HFFc6 (cell line): Measurements from ENCODE around the gene CDKL1. TPM values are rescaled to one million over a fixed set of nuclear protein-coding genes. Genes with fewer than 3 reads are reported as not detected.
"Not testable (repeated sequence)": the region's sequence is repeated elsewhere in the genome, so short reads cannot be mapped to it uniquely, and the experiment has no call there.

Source experiments
- DNase-seq: peaks from one replicate; pipeline ENCODE4 v3.0.0-alpha.2; 2018
- H3K27ac Mint-ChIP-seq: 2 replicates; pipeline ENCODE4 v1.8.0; 2020; ENCODE audit warnings: mild to moderate bottlenecking, mixed read lengths
- H3K27me3 Mint-ChIP-seq: 2 replicates; pipeline ENCODE4 v1.8.0; 2021; ENCODE audit warnings: mild to moderate bottlenecking, moderate library complexity, mixed read lengths; ENCODE audit not compliant: insufficient read depth
- H3K36me3 Mint-ChIP-seq: 2 replicates; pipeline ENCODE4 v1.8.0; 2021; ENCODE audit warnings: low read depth, mixed read lengths
- H3K4me1 Mint-ChIP-seq: 2 replicates; pipeline ENCODE4 v1.8.0; 2020; ENCODE audit warnings: low read depth, mixed read lengths
- H3K4me3 Mint-ChIP-seq: 2 replicates; pipeline ENCODE4 v1.8.0; 2020; ENCODE audit warnings: mild to moderate bottlenecking, moderate library complexity, mixed read lengths
- H3K9me3 Mint-ChIP-seq: 2 replicates; pipeline ENCODE4 v1.8.0; 2020; ENCODE audit warnings: mild to moderate bottlenecking, mixed read lengths
- CTCF ChIP-seq: fragments of 200-600 bp; sonication (generic); IDR thresholded peaks from 2 replicates; pipeline ENCODE4 v1.5.0; 2021; ENCODE audit warnings: antibody characterized with exemption, mild to moderate bottlenecking
- total RNA-seq, 6 experiments: library from RNA; stranded (reverse); fragmentation: NEBNext Ultra II Directional; extraction: Animal tissue kit (Norgen Biotek cat#: 25700); gene quantifications; 2 replicates in 1 of 6; 3 replicates in 5 of 6; pipeline ENCODE4 v1.2.3, GENCODE V29; 2021

CDKL1 gene
- total RNA-seq, 6 experiments from 2014 or later = 4.4 to 8.0 (median 6.2) TPM

DNA sequence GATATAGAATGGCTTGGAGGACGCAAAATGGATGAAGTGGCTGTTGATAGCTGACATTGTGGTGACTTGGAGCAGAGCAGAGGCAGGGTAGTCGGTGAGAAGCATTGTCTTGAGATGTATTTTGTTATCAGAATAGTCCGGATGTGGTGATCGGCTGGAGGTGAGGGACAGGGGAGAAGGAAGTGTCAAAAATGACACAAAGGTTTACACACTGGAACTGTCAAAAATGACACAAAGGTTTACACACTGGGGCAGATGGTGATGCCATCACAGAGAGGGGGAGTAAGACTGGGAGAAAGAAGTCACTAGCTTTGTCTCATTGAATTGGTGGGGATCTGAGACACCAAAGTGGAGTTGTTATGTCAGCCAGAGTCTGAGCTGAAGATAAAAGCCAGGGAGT, 30.1 kb downstream of the CDKL1 start:
- H3K9me3 Mint-ChIP-seq = no peaks in the 10 kb centered on the region
- H3K36me3 Mint-ChIP-seq = peaks cover 9% of the 10 kb centered on the region
- H3K27me3 Mint-ChIP-seq = no peaks in the 10 kb centered on the region
- no peak for DNase-seq
- no peak for TF ChIP-seq CTCF
- no peak overlapping the region for H3K4me3 Mint-ChIP-seq
- no peak overlapping the region for H3K27ac Mint-ChIP-seq
- H3K4me1 Mint-ChIP-seq = peaks cover 27% of the 10 kb centered on the region

GRCh38 chr14:50366115-50366514, 30.6 kb downstream of the CDKL1 start:
- no peaks in the 10 kb centered on the region for H3K9me3 Mint-ChIP-seq
- DNase-seq = no peak
- H3K27me3 Mint-ChIP-seq = no peaks in the 10 kb centered on the region
- H3K4me1 Mint-ChIP-seq = peaks cover 27% of the 10 kb centered on the region
- no peak overlapping the region for H3K27ac Mint-ChIP-seq
- no peak for TF ChIP-seq CTCF
- H3K36me3 Mint-ChIP-seq = peaks cover 9% of the 10 kb centered on the region
- no peak overlapping the region for H3K4me3 Mint-ChIP-seq

DNA sequence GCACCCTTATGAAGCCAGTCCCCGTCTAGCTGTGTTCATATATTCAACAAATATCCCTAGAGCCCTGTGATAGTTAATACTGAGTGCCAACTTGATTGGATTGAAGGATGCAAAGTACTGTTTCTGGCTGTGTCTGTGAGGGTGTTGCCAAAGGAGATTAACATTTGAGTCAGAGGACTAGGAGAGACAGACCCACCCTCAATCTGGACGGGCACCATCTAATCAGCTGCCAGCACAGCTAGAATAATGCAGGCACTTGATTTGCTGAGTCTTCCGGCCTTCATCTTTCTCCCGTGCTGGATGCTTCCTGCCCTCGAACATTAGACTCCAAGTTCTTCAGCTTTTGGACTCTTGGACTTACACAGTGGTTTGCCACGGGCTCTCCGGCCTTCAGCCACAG, 31.1 kb downstream of the CDKL1 start:
- H3K9me3 Mint-ChIP-seq, DNase-seq, H3K36me3 Mint-ChIP-seq, H3K4me3 Mint-ChIP-seq, H3K27me3 Mint-ChIP-seq, H3K27ac Mint-ChIP-seq: not testable (repeated sequence)
- H3K4me1 Mint-ChIP-seq = peaks cover 27% of the 10 kb centered on the region

DNA sequence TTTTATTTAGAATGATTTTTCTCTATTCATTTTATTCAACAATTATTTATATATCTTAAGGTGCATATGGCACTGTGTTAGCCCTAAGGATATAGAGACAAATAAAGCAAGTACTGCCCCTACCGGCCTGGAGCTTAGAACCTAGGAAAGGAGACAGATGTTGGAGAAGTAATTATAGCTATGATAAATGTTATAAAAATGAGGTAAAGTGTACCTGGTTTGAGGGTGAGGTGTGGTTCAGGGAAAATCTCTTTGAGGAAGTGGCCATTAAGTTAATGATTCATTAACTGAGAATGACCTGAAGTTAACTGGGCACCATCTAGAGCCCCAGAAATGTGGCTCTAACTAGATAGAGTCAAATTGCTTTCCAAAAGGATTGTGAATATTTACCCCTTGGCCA, 31.9 kb downstream of the CDKL1 start:
- no peaks in the 10 kb centered on the region for H3K27me3 Mint-ChIP-seq

GRCh38 chr14:50363714-50364111, 33.0 kb downstream of the CDKL1 start:
- Mint-ChIP-seq H3K27ac (peak overlapping the region; percentile 8; the same call in 1 of the 2 replicates), H3K9me3 (no peaks in the 10 kb centered on the region), H3K27me3 (no peaks in the 10 kb centered on the region), H3K4me3 (peak overlapping the region; percentile 4), H3K4me1 (peaks cover 27% of the 10 kb centered on the region), H3K36me3 (peaks cover 9% of the 10 kb centered on the region)
- DNase-seq = no peak
- no peak for TF ChIP-seq CTCF

More for the DNA sequence above, 31.9 kb downstream of the CDKL1 start:
- no peak for DNase-seq
- Mint-ChIP-seq H3K4me1 (peaks cover 27% of the 10 kb centered on the region), H3K36me3 (peaks cover 9% of the 10 kb centered on the region), H3K4me3 (no peak overlapping the region), H3K9me3 (no peaks in the 10 kb centered on the region), H3K27ac (no peak overlapping the region)
- no peak for TF ChIP-seq CTCF

DNA sequence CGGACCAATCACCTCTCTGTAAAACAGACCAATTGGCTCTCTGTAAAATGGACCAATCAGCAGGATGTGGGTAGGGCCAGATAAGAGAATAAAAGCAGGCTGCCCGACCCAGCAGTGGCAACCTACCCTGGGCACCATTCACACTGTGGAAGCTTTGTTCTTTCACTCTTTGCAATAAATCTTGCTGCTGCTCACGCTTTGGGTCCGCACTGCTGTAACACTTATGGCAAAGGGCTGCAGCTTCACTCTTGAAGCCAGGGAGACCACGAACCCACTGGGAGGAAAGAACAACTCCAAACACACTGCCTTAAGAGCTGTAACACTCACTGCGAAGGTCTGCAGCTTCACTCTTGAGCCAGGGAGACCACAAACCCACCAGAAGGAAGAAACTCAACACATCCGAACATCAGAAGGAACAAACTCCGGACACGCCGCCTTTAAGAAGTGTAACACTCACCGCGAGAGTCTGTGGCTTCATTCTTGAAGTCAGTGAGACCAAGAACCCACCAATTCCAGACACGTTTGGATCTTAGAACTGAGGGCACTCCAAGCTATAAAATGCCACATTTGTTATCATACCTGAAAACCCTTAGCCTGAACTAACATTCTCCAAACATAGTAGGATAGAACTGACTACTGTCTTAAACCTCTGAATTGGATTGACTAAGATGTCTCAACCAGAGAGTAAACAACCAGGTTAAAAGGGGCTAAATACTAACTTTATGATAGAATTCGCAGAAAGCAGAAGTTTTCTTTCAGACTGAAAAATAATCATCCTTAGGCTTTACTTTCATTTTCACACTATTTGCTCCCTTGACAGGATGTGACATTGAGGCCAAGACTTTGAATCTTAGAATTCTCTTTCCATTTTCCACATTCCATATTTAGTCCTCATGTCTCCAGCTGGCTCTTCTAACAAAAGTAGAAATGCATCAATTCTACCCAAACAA, 33.6 kb downstream of the CDKL1 start:
- Mint-ChIP-seq H3K4me3 (peak overlapping the region; percentile 4), H3K36me3 (peaks cover 9% of the 10 kb centered on the region), H3K27ac (peak overlapping the region; percentile 8; the same call in 1 of the 2 replicates), H3K27me3 (no peaks in the 10 kb centered on the region), H3K4me1 (peaks cover 27% of the 10 kb centered on the region), H3K9me3 (no peaks in the 10 kb centered on the region)
- DNase-seq = no peak
- TF ChIP-seq CTCF = no peak

DNA sequence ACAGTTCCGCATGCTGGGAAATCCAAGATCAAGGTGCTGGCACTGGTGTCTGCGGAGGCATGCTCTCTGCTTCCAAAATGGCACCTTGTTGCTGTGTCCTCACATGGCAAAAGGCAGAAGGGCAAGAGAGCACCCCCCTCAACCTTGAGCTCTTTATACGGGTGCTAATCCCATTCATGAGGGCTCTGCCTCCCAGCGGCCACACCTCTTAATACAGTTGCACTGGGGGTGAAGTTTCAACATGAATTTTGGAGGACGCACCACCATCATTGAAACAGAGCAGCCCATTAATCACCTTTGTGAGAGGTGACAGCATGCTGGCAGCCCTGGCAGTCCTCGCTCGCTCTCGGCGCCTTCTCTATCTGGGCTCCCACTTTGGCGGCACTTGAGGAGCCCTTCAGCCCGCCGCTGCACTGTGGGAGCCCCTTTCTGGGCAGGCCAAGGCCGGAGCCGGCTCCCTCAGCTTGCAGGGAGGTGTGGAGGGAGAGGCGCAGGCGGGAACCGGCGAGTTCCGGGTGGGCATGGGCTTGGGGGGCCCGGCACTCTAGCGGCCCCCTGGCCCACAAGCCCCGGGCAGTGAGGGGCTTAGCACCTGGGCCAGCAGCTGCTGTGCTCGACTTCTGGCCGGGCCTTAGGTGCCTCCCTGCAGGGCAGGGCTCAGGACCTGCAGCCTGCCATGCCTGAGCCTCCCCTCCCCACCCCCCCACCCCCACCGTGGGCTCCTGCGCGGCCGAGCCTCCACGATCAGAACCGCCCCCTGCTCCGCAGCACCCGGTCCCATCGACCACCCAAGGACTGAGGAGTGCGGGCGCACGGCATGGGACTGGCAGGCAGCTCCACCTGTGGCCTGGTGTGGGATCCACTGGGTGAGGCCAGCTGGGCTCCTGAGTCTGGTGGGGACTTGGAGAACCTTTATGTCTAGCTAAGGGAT, 34.9 kb downstream of the CDKL1 start:
- not testable (repeated sequence) for DNase-seq, H3K27me3 Mint-ChIP-seq, H3K27ac Mint-ChIP-seq, H3K4me3 Mint-ChIP-seq, H3K9me3 Mint-ChIP-seq, H3K36me3 Mint-ChIP-seq
- H3K4me1 Mint-ChIP-seq = peaks cover 26% of the 10 kb centered on the region
